Right kidney (tissue), 1 donor: Measurements from ENCODE around the gene NDOR1.
A peak's percentile ranks its signal among the peaks of the same experiment; 100 is the strongest.
"Not testable (repeated sequence)": the region's sequence is repeated elsewhere in the genome, so short reads cannot be mapped to it uniquely, and the experiment has no call there.

Source experiments
- DNase-seq: peaks from one replicate; pipeline ENCODE4 v3.0.0-alpha.2; 2016

Gene NDOR1

GRCh38 chr9:137231372-137232039, 26.0 kb downstream of the NDOR1 start:
- DNase-seq = no peak

GRCh38 chr9:137232101-137232500, 26.6 kb downstream of the NDOR1 start:
- DNase-seq = no peak

- DNase-seq = peak; percentile 6
Observed at GRCh38 chr9:137232510-137232909, 27.0 kb downstream of the NDOR1 start.

- no peak for DNase-seq
Observed at GRCh38 chr9:137233143-137233980, 27.9 kb downstream of the NDOR1 start.

GRCh38 chr9:137234055-137234697, 28.7 kb downstream of the NDOR1 start:
- DNase-seq = peak; percentile 38

GRCh38 chr9:137234758-137235423, 29.4 kb downstream of the NDOR1 start:
- DNase-seq = no peak

- DNase-seq = no peak
Observed at GRCh38 chr9:137235424-137236237, 30.1 kb downstream of the NDOR1 start.

GRCh38 chr9:137236238-137236935, 30.9 kb downstream of the NDOR1 start:
- peak; percentile 85 for DNase-seq

- no peak for DNase-seq
Observed at GRCh38 chr9:137236936-137237421, 31.5 kb downstream of the NDOR1 start.

GRCh38 chr9:137237759-137238726, 32.5 kb downstream of the NDOR1 start:
- no peak for DNase-seq

GRCh38 chr9:137239541-137240200, 34.2 kb downstream of the NDOR1 start:
- DNase-seq = not testable (repeated sequence)

GRCh38 chr9:137240318-137240840, 34.9 kb downstream of the NDOR1 start:
- DNase-seq = peak; percentile 96

- DNase-seq = peak; percentile 86
Observed at GRCh38 chr9:137240841-137241489, 35.5 kb downstream of the NDOR1 start, which contains the start of gene TUBB4B. TUBB4B (plus strand) TSS chr9:137241287; CDS start chr9:137241361, 74 bp downstream.

GRCh38 chr9:137241490-137242268, 36.2 kb downstream of the NDOR1 start:
- peak; percentile 53 for DNase-seq

- no peak for DNase-seq
Observed at GRCh38 chr9:137242269-137243203, 37.0 kb downstream of the NDOR1 start.

- not testable (repeated sequence) for DNase-seq
Observed at GRCh38 chr9:137243266-137243625, 37.7 kb downstream of the NDOR1 start.
